ENCODE measurements around the gene EXOC6B.

EXOC6B gene

GRCh38 chr2:72191441-72191840 is 634.4 kb downstream of the EXOC6B start:
- no peak for DNase-seq

GRCh38 chr2:72185206-72185605 is 640.6 kb downstream of the EXOC6B start:
- DNase-seq: no peak

DNA sequence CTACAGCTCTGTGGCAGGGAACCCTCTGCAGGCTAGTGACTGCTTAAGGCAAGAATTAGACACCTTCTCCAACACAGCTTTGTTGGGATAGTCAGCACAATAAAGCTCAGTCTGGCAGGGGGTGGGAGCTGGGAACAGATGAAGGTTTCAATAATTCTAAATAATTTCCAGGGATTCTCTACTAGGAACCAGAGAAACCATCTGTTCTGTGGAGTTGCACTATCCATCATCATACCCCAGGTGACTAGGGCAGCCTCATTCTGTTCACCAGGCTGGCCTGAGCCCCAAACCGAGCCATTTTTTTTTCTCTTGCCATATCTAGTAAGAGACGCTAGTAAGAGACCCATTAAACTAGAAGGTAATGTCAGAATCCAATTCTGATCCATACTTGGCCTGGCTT is 642.4 kb downstream of the EXOC6B start:
- no peak for DNase-seq

- no peak for DNase-seq
Measured at GRCh38 chr2:72183016-72183415, 642.8 kb downstream of the EXOC6B start.

GRCh38 chr2:72182547-72182946 is 643.3 kb downstream of the EXOC6B start:
- no peak for DNase-seq

GRCh38 chr2:72181616-72182015 is 644.2 kb downstream of the EXOC6B start:
- no peak for DNase-seq

DNA sequence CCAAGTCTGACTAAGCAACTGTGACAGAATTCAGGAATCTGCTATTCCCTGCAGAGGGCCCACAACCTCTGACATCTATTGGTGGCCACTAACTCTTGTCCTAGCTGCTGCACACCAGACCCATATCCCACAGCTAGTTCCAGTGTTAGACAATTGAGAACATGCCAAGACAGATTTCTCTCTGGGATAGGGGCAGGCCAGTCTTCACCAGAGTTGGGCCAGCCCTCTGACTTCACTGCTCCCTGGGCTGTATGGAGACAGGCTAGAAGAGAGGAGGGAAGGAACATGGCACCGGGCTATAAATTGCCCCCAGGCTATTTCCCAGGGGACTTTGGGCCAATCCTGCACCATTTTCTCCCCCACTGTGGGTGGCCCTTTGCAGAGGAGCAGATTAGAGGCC is 645.5 kb downstream of the EXOC6B start:
- DNase-seq: no peak

DNA sequence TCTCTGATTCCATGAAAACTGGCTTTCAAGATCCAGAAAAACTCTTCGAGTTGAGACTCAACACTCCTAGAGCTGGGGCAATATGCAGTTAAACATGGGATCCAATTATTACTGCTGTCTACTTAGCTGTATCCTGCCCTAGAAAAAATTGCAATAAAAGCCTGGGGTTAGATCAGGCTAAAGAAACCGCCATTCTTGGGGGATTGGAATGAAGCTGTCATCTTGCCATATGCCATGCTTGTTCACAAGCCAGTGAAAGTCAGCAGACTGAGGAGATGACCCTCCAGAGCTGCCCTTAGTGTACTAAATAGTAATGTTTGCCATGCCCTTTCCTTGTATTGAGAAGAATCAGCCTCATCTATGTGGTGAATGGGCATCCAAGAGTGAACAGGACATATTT is 647.3 kb downstream of the EXOC6B start:
- no peak for DNase-seq

GRCh38 chr2:72176281-72176680 is 649.6 kb downstream of the EXOC6B start:
- no peak for DNase-seq

GRCh38 chr2:72175636-72176035 is 650.2 kb downstream of the EXOC6B start:
- DNase-seq: no peak

GRCh38 chr2:72173640-72174321 is 652.1 kb downstream of the EXOC6B start:
- no peak for DNase-seq

GRCh38 chr2:72172478-72172877 is 653.4 kb downstream of the EXOC6B start:
- DNase-seq: no peak

DNA sequence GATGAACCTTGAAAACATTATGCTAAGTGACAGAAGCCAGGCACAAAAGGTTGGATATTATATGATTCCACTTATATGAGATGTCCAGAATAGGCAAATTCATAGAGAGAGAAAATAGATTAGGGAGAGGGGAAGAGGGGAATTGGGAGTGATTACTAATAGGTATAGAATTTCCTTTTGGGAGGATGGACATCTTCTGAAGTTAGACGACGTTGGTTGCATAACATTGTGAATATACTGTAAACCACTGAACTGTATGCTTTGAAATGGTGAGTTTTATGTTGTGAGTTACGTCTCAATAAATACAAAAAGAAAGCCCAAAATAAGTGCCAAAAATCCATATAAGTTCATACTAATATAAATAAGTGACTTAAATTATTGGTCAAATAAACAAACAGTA is 659.6 kb downstream of the EXOC6B start:
- no peak for DNase-seq

GRCh38 chr2:72165792-72166191 is 660.0 kb downstream of the EXOC6B start:
- no peak for DNase-seq

- no peak for DNase-seq
Measured at GRCh38 chr2:72162574-72162973, 663.3 kb downstream of the EXOC6B start.

GRCh38 chr2:72159211-72159993 is 666.4 kb downstream of the EXOC6B start:
- DNase-seq: no peak

- DNase-seq: no peak
Measured at GRCh38 chr2:72157871-72158771, 667.7 kb downstream of the EXOC6B start.

- no peak for DNase-seq
Measured at GRCh38 chr2:72156872-72157271, 669.0 kb downstream of the EXOC6B start.

DNA sequence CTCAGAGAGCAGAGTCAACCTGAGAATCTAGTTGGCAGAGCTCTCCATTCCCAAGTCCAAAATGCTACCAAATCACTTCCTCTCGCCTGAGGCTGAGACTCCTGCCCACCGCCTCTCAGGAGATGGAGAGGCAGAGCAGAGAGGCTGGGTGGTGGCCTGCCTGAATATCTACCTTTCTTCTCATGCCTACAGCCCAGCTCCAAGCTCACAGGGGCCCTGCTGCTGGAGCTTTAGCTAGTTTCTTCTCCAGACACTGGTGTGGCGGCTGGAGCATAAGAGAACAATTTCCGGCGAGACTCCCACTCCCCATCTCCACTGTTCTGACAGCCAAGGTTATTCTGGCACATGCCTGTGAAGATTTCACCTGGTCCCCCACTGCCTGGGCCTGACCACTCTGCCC is 670.1 kb downstream of the EXOC6B start:
- no peak for DNase-seq

- DNase-seq: no peak
Measured at GRCh38 chr2:72155151-72155550, 670.7 kb downstream of the EXOC6B start.

GRCh38 chr2:72154386-72154975 is 671.4 kb downstream of the EXOC6B start:
- DNase-seq: no peak

GRCh38 chr2:72153924-72154323 is 671.9 kb downstream of the EXOC6B start:
- DNase-seq: no peak

All from NCI-H1417 treated with DMSO at 0.1 percent for 48 hours (cell line).